MV-4-11 (cell line): ENCODE data around the gene WDR13.
"Not testable (repeated sequence)": the region's sequence is repeated elsewhere in the genome, so short reads cannot be mapped to it uniquely, and the experiment has no call there.

ENCODE experiments used
- DNase-seq: peaks from one replicate; lab custom pipeline; 2025; lab: John Stamatoyannopoulos, UW

The WDR13 gene

DNA sequence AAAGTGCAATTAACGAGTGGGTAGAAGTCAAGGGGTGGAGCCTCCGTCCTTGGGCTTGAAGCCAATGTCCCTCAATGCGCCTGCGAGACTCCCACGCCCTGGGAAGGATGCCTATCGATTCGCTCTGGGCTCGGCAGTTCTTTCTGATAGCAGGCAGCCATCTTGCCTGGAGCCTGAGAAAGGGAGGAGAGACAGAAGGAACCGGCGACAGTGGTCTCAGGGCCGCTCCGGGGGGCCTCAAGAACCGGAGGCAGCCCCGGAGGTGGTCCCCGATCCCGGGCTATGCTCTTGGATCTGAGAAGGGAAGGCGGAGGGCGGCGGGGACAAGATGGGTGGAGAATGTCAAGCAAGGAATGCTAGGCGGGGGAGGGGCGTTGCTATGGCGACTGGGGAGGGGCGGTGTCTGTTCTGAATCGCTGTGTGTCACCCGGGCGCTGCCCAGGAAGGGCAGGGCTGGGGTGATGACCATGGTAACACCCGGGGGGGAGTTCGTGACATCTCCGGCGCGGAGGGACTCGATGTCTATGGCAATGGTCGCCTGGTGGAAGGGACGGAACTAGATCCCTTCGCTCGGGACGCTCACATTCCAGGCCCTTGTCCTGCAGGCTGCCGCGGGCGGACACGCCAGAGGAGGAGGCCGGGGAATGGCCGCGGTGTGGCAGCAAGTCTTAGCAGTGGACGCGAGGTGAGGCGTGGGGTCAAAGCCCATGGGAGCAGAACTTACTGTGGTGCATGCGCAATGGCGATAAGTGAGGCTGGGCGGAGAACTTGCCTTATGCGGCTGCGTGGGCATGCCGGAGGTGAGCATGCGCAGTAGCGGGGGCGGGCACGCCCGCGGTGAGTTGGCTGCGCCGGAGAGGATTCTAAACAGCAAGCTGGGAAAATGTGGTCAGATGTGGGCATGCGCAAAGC, at the start of gene WDR13:
Gene WDR13 (plus strand): TSS at position 140 of the 912 bp plus-strand sequence. CDS start 505 bp downstream, at position 645.
- peak; percentile 86 for DNase-seq

DNA sequence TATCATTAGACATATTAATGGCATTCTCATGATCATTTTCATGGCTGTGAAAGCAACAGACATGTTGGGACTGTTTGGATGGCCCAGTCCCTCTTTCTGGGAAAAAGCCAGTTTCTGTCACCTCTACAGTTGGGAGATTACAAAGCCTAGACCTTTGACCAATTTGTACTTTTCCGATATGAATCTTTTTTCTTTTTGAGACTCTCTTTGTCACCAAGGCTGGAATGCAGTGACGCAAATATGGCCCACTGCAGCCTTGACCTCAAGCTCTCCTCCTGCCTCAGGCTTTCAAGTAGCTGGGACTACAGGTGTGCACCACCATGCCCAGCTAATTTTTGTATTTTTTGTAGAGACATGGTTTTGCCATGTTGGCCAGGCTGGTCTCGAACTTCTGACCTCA, 48.4 kb upstream of the WDR13 start:
- no peak for DNase-seq

DNA sequence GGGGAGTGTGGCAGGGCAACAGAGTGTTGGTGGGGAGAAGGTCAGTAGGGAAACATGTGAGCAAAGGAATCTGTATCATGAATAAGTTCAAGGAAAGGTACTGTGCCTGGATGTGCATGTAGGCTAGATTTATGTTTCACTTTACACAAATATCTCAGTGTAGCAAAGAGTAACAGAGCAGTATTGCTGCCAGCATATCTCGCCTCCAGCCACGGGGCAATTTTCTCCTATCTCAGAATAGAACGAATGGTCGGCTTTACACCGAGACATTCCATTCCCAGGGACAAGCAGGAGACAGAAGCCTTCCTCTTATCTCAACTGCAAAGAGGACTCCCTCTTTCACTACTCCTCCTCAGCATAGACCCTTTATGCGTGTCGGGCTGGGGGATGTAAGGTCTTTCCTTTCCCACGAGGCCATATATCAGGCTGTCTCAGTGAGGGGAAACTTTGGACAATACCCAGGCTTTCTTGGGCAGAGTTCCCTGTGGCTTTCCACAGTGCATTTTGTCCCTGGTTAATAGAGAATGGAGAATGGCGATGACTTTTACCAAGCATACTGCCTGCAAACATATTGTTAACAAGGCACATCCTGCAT, 41.5 kb upstream of the WDR13 start:
- DNase-seq, result not testable (repeated sequence)

DNA sequence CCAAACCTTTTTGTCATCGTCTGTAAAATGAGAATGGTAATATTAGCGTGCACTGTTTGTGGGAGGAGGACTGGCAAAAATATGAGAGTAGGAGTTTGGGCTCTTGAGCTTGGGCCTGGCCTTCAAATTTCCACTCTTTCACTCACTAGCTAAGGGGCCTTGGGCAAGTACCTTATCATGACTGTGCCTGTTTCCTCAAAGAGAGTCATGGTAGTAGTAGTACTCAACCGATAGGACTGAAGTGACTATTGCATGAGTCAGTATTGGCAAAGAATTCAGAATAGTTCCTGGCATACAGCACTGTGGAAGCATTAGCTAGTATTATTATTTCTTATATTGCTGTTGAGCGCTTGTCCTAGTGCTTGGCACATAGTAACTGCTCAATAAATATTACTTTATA, 39.0 kb upstream of the WDR13 start:
- no peak for DNase-seq

DNA sequence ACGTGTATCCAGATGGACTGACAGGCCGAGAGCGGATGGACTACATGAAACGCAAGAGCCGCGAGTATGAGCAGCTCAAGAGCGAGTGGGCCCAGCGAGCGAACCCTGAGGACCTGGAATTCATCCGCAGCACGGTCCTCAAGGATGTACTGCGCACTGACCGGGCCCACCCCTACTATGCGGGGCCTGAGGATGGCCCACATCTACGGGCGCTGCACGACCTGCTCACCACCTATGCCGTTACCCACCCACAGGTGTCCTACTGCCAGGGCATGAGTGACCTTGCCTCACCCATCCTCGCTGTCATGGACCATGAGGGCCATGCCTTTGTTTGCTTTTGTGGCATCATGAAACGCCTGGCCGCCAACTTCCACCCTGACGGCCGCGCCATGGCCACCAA, 37.7 kb upstream of the WDR13 start:
- DNase-seq, result no peak

DNA sequence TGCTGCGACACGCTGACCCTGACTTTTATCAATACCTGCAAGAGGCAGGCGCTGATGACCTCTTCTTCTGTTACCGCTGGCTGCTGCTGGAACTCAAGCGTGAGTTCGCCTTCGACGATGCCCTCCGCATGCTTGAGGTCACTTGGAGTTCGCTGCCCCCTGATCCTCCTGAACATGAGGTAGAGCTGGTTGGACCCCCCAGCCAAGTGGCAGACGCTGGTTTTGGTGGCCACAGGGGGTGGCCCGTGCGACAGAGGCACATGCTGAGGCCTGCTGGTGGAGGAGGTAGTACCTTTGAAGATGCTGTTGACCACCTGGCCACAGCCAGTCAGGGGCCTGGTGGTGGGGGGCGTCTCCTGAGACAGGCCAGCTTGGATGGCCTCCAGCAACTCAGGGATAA, 37.2 kb upstream of the WDR13 start:
- no peak for DNase-seq

DNA sequence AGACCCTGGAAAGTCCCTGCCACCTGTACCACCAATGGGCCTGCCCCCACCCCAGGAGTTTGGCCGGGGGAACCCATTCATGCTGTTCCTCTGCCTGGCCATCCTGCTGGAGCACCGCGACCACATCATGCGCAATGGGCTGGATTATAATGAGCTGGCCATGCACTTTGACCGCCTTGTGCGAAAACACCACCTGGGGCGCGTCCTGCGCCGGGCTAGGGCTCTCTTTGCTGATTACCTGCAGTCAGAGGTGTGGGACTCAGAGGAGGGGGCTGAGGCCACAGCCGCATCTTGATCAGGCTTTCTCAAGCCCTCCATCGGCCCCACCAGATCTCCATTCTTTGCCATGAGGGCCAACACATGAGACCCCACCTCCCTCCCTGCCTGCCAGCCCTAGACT, 36.6 kb upstream of the WDR13 start:
- no peak for DNase-seq

DNA sequence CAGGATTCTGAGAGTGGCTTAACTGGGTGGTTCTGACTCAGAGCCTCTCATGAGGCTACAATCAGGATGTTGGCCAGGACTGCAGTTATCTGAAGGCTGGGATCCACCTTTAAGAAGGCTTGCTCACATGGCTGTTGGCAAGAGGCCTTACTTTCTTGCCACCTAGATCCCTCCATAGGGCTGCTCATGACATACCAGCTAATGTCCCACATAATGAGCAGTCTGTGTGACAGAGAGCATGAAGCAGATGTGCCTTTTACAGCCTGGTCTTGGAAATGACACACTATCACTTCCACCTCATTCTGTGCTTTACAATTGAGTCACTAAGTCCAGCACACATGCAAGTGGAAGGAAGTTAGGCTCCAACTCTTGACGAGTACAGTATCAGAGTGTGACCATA, 27.3 kb upstream of the WDR13 start:
- peak; percentile 71 for DNase-seq

DNA sequence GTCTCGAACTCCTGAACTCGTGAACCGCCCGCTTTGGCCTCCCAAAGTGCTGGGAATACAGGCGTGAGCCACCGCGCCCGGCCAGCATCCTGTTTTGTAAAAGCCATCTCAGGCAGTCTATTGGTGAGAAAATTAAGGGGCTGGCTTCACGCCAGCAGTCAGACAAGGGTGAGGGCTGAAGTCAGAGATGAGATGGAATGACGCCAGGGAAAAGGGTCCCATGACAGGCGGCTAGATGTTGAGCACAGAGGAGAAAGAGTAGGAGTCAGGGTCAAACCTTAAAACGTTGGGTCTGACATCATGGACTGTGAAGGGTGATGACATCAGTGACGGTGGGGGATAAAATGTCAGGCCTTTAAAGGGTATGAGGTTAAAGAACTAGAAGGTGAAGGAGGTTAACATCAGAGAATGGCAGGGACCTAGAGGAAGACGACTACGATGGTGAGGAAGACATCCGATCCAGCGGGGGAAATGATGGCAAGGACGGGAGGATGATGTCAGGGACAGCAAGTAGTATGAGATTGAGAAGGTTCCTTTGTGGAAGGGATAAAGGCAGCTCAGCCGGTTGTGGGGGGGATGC, 23.5 kb upstream of the WDR13 start:
- no peak for DNase-seq

DNA sequence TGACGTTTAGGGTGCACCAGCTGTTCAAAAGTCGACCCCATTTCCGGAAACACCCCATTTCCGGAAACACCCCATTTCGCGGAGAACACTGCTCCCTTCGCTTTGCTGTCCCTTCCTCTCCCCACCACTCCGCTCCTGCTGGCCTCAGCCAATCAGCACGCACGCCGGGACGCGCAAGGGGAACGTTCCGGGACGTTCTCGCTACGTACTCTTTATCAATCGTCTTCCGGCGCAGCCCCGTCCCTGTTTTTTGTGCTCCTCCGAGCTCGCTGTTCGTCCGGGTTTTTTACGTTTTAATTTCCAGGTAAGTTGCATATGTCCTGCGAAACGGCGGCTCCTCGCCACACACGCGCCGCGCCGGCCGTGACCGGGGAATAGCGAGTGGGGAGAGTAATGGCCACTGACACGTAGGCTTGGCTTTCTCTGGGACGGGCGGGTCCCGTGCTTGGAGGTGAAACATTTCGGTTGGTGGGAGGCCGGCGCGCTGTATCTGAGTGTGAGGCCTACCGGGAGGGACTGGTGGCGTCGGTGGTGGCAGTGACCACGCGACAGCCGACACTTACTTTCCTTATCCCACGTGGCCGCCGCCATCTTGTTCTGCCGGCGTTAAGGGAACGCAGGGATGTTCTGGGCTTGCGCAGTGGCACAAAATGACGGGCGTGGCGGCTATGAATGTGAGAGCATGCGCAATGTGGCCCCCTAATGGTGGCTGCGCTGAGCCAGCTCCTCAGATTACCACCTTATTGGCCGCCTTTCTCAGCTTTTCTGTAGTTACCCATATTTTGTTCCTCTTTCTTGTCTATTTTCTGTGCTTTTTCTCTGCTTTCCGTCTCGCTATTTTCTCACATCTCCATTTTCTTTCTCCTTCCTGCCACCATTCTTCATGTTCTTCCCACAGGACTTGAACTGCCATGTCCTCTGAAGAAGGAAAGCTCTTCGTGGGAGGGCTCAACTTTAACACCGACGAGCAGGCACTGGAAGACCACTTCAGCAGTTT, 22.7 kb upstream of the WDR13 start, which contains the start of gene RBM3:
Gene RBM3 (plus strand): TSS at position 215 of the 997 bp plus-strand sequence. CDS start 697 bp downstream, at position 912.
- DNase-seq, result peak; percentile 91

DNA sequence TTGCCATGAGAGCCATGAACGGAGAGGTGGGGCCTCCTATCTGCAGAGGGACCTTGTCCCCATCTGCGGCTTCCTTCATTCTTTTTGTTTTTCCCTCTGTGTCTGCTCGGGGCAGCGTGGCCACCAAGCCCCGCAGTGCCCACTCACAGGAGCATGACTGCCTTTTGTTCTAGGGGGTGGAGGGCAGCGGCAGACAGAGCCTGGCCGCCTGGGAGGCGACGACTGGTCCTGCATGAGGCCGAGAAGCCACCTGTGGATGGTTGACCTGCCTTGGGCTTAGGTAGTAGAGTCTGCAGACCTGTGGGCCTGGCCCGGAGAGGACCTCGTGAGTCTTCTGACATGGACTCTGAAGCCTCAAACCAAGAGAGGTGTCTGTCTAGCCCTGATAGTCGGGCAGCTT, 21.6 kb upstream of the WDR13 start:
- no peak for DNase-seq

DNA sequence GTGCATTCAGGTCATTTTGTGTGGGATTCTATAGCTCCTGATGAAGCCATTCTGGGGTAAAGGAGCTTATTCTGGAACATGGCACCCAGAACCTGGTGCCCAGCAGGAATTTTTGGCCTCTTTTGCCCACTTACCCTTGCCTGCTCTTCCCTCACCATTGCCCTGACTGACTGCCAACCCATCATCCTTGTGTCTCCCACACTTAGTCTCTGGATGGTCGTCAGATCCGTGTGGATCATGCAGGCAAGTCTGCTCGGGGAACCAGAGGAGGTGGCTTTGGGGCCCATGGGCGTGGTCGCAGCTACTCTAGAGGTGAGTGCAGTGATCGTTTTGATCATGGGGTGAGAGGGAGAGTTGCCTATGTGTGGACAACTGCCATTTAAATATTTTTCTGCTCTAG, 21.2 kb upstream of the WDR13 start:
- no peak for DNase-seq

DNA sequence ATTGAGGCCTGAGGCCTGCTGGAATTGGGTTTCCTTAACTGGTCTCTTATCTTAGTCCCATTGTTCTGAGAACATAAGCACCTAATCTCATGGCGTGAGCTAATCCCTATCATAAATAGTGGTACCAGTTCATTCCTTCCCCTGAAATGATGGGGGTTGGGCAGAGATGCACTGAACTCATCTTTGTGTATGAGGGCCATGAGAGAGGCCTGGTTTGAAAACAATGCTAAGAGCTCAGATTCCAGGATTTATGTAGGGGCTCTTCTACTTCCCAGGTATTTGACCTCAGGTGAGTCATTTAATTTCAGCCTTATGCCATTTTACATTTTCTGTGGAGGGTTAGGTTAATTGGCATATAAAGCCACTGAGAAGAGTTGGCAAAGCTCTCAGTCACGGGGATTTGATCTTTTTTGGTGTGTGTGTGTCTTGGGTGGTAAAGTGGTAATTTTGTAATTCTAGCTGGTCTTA, 18.6 kb upstream of the WDR13 start:
- no peak for DNase-seq

DNA sequence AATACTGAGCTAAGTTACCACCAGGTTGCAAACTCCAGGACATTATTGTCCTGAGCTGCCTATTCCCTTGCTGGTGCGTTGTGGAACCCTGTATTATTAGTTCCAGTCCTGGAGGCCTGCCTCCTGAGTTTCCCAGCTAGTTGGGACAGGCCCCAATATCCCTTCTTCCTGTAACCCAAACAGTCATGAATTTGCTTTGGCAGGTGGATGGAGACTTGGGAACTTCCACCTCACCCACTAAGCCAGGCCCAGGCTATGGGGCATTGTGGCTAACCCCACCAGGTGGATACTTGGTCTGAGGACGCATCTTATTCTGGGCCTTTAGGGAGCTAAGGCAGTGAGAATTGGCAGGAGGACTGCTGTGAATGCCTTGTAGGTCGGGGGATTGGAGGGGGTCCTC, 18.0 kb upstream of the WDR13 start:
- DNase-seq, result no peak

DNA sequence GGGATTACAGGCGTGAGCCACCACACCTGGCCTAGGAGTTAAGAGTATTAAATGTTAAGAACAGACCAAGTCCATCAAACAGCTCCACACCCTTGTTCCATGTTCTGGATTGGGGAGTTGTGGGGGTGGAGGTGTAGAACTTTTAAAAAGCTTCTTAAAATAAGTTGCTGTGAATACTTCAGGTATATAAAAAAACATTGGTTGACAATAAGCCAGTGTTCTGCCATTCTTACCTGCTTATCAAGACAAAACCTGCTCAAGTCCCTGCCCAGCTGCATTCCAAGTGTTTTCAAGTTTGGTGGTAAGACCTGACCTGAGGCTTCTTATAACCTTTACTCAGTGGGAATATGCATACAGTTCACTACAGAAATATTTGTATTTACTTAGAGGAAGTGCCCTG, 16.6 kb upstream of the WDR13 start:
- DNase-seq, result no peak

DNA sequence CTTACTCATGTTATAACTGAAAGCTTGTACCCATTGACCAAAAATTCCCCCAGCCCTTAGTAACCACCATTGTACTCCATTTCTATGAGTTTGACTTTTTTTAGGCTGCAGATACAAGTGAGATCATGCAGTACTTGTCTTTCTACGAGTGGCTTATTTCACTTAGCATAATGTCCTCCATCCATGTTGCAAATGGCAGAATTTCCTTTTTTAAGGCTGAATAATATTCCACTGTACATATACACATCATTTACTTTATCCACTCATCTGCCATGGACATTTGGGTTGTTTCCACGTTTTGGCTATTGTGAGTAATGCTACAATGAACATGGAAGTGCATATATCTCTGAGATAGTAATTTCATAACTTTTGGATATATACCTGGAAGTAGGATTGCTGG, 12.6 kb upstream of the WDR13 start:
- no peak for DNase-seq

DNA sequence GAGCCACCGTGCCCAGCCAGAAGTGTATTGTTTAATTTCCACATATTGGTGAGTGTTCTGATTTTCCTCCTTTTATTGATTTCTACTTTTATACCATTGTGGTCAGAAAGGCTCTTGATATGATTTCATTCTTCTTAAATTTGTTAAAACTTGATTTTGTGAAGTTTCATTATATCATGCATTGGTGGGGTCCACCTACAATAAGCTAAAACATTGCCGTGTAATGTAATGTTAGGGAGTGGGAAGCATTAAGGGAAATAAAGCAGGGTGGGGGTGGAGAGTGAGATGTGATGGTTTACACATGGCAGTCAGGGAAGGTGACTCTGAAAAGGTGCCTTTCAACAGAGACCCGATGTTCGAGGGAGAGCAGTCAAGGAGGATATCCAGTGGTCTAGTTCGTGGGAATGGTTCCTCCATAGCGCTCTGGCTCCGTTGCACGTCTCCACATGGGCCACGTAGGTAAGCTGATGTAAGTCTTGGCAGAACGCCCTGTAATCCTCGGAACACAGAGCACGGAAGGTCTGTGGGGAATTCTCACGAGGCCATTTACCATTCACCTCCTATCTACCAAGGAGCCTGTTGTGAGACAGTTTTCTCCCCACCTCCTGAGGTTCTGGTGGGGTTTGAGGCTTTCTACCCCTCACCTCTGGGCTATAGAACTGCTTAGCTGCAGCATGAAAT, 7.7 kb upstream of the WDR13 start:
- no peak for DNase-seq

DNA sequence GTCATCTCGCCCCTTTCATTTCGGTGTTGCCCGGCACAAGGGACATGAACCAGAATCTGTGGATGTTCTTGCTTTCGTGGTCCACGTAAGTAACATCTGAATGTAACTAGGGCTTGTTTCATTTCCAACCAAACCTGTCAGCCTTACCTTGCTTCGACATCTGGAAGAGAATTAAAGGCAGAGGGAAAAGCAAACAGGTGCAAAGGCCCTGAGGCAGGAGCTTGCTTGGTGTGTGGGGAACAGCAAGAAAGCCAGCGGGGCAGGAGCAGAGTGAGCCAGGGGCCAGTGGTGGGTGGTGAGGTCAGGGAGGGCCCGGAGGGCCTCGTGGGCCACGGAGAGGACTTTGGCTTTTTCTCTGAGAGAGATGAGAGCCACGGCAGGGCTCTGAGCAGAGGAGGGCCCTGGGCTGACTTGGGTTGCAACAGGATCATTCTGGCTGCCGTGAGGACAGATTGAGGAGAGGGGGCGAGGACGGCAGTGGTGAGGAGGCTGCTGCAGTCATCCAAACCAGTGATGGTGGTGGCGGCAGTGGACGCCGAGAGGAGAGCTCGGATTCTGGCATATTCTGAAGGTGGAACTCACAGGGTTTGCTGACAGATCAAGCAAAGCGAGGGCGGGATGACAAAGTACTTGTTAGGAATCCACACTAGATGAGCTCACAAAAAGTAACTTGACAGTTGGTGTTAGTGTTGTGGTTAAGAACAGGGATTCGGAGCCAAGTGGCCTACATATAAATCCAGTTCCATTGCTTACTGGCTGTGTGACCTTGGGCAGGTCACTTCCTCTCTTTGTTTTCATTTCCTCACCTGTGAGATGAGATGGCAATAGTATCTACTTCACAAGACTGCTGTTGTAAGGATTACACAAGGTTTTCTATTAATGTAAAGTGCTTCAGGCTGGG, 6.8 kb upstream of the WDR13 start:
- peak; percentile 8 for DNase-seq

DNA sequence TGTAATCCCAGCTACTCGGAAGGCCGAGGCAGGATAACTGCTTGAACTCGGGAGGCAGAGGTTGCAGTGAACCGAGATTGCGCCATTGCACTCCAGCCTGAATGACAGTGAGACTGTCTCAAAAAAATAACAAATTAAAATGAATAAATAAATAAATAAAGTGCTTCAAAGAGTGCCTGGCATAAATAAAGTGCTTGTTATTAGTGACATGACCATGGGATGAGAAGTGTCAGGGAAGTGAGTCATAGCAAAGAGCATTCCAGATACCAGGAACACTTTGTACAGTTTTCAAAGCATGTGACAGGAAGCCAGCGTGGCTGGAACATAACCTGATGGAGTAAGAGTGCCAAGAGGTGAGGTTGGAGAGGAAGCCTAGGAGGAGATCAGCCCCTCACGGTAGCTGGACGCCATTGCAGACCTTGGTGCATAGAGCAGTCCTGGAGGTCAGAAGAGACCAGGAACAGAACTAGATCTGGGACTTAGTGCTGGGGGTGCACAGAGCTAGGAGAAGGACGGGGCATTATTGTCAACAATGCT, 6.0 kb upstream of the WDR13 start:
- no peak for DNase-seq

DNA sequence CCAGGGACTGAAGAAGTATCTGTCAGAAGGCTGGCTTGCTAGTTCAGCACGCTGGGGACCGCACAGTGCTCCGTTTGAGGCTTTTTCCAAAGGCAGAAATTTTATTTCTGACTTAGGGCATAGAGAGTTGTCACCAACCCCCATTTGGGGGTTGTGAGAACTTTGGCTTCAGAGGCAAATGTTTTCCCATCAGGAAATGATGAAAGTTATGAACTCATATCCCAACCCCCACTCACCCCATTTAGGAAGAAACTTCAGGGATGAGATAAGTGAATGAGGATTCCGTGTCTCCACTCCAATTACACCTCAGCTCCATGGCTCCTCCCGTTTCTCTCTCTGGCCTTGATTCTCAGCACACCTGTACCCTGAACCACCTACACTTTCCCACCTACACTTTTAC, 4.3 kb upstream of the WDR13 start:
- no peak for DNase-seq
